HG03442 (cell line): Measurements from ENCODE around the gene EPHA8.

Experiments
- ATAC-seq: cut with Tn5 transposase; IDR thresholded peaks from one replicate; pipeline ENCODE4 v1.9.1; 2021; ENCODE audit warnings: mild to moderate bottlenecking, moderate library complexity; ENCODE audit not compliant: unreplicated experiment

The EPHA8 gene

GRCh38 chr1:22613572-22613918, 50.3 kb downstream of the EPHA8 start:
- ATAC-seq: no peak

- ATAC-seq: no peak
These were observed 50.7 kb downstream of the EPHA8 start for GRCh38 chr1:22613951-22614350.

DNA sequence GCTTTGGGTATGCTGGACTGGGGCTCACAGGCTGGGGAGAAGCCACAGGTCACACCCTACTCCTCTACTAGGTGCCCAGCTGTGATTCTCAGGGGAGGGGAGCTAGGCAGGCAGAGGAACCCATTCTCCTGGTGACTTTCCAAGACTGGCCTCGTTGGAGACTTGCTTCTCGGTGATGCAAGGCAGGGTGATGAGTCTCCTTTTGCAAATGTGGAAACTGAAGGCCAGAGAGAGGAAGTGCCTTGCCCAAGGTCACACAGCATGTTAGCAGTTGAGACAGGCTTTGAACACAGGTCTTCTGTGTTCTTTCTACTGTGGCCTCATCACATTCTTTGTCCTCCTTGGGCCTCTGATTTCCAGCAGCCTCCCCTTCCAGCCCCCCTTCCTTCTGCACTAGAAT, 52.6 kb downstream of the EPHA8 start:
- ATAC-seq: no peak

- ATAC-seq: no peak
These were observed 53.3 kb downstream of the EPHA8 start for GRCh38 chr1:22616571-22616970.

GRCh38 chr1:22618056-22618455, 54.8 kb downstream of the EPHA8 start:
- ATAC-seq: no peak

GRCh38 chr1:22619252-22619651, 56.0 kb downstream of the EPHA8 start:
- ATAC-seq: no peak

GRCh38 chr1:22619798-22620197, 56.5 kb downstream of the EPHA8 start:
- ATAC-seq: no peak

GRCh38 chr1:22621761-22622160, 58.5 kb downstream of the EPHA8 start:
- ATAC-seq: no peak

GRCh38 chr1:22625262-22625925, 62.1 kb downstream of the EPHA8 start:
- ATAC-seq: no peak

DNA sequence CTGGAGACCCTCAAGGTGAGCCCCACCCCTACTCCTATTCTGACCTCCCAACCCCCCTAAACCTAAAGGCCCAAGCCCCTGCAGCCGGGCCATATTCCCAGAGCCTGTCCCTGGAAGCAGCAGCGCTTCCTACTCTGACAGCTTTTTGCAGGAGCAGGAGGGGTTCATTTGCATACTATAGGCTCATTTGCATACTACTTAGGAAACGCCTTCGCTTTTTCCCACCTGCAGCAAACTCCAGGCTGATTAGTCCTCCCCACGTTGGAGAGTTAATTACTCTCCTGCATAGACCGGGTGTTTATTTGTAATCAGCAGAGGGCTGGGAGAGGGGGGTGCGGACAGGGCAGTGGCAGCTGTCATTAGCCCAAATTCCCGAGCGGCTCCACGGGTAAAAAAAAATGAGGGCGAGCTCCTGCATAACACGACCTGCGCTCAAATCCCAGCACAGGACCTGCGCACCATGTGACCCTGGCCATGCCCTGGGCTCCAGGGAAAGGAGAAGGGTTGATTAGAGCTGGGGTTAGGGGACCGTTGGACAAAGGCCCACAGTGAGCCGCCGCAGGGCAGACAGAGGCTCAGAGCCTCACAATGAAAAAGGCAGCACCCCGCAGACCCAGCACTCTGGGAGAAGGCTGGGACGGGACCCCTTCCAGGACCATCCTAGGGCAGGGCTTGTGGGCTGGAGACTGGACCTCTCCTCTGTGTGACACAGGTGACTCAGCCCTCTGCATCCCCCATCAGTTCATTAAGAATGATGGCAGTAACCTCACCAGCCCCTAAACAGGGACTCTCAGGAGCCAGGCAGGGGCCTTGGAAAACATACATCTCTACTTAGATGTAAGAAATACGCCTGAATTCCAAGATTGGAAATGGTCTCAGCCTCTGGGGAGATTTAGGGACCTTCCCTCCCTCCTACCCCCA, 63.2 kb downstream of the EPHA8 start:
- no peak for ATAC-seq

DNA sequence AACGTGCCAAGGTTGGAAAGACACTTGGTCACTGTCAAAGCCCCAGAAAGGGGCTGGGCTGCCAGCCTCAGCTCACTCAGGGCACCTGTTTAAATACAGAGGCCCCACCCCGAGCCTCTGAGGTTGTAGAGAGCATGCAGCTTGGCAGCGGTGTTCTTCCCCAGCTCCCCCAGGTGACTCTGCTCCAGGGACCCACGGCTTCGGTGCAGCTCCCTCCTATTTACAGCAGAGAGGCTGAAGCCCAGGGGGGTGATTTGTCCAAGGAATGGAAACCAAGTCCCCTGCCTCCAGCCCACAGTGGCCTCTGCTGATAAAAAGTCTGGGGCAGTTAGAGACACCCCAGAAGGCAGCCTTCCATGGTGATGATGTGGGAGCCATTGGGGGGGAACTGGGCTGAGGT, 64.0 kb downstream of the EPHA8 start:
- no peak for ATAC-seq

GRCh38 chr1:22628698-22629444, 65.6 kb downstream of the EPHA8 start:
- ATAC-seq: no peak

DNA sequence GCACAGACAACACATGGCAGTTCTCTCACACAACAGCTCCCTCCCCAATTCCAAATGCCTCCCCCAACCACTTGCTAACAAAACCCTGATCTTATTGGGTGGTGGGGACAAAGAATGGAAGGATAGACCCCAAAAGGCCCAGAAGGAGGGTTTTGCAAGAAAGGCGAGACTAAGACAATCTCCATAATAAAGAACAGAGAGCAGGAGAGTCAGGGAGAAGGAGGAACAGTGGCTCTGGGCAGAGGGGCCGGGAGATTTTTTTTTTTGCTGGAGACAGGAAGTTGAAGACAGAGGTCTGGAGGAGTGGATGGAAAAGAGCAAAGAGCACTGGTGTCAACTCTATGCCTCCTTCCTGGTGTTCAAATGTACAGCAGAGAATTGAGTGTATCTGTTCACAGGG, 66.6 kb downstream of the EPHA8 start:
- ATAC-seq: no peak

DNA sequence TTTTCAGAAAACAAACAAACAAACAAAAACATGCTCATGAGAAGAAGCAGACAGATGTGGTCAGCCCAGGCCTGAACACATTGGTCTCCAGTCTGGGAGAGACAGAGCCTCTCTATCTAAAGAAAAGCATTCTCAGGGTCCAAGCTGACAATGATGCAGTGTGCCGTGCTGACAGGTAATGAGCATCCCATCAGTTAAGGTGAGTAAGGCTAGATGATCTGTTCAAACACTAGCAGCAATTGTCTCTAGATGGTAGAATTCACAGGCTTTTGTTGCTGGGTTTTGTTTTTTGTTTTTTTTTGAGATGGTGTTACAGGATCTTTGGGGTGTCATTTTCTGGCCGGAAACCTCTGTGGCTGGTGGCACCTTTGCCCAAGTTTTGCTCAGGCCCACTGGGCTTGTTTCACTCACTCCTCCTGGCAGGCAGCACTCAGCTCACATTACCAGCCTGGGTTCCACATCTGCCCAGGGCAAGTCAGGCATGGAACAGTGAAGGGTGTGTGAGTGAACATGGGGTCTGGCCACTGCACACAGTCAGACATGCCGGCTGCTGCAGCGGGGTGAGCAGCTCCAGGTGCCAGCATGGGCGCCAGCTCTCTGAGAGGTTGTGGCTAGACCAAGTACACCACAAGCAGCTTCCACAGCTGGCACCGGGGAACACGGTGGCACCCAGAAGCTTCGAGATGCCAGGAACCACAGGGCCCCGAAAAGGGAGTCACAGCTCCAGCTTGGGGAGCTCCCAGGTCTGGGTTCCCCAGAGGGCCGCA, 70.6 kb downstream of the EPHA8 start:
- no peak for ATAC-seq

- no peak for ATAC-seq
These were observed 72.1 kb downstream of the EPHA8 start for GRCh38 chr1:22635436-22635835.

DNA sequence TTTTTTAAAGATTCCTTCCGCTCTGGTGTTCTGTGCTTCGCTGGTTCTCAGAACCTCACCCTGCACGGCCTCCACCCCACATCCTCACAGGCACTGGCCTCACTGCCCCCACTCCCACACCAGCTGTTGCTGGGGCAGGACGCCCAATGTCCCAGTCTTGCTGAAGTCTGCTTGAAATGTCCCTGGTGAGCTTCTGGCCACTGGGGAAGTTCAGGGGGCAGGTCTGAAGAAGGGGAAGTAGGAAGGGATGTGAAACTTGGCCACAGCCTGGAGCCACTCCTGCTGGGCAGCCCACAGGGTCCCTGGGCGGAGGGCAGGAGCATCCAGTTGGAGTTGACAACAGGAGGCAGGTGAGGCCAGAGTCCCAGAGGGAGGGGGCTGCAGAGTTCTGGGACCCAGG, 73.1 kb downstream of the EPHA8 start, which contains the start of gene C1QA:
Gene C1QA, plus strand, starts transcription at position 276 of the 400 bp plus-strand sequence. CDS start 989 bp downstream, outside the sequence.
- ATAC-seq: no peak

DNA sequence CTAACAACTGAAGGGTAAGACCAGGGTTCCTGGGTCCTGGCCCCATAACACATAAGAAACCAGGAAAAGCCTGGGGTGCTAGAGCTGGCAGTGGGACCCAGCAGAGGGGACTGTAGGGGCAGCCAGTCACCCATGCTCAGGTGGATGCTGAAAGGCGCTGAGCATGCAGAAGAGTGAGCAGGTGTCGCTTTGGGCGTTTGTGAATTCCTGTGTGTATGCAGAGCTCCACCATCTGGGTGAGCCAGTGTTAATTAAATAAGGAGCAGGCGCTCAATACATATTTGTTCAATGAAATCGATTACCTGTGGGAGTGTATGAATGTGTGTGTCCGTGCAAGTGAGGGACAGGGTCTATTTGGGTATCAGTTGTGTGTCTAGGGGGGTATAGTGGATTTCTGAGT, 73.6 kb downstream of the EPHA8 start:
- no peak for ATAC-seq

GRCh38 chr1:22637907-22638445, 74.7 kb downstream of the EPHA8 start:
- ATAC-seq: no peak

- no peak for ATAC-seq
These were observed 75.4 kb downstream of the EPHA8 start for GRCh38 chr1:22638476-22639234.

DNA sequence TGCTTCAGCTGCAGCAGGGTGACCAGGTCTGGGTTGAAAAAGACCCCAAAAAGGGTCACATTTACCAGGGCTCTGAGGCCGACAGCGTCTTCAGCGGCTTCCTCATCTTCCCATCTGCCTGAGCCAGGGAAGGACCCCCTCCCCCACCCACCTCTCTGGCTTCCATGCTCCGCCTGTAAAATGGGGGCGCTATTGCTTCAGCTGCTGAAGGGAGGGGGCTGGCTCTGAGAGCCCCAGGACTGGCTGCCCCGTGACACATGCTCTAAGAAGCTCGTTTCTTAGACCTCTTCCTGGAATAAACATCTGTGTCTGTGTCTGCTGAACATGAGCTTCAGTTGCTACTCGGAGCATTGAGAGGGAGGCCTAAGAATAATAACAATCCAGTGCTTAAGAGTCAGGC, 76.0 kb downstream of the EPHA8 start:
- ATAC-seq: no peak
